Renal pelvis (tissue), 4 donors: ENCODE measurements around the gene SS18. TPM values are rescaled to one million over a fixed set of nuclear protein-coding genes. Genes with fewer than 3 reads are reported as not detected.
A peak's percentile ranks its signal among the peaks of the same experiment; 100 is the strongest.

Source experiments
- DNase-seq: peaks from one replicate; pipeline ENCODE4 v3.0.0-alpha.2; 2013
- polyA plus RNA-seq, 3 donors: library from polyadenylated mRNA; unstranded; fragments of 120-200 nt; gene quantifications; one replicate each; pipeline ENCODE4 v1.2.1, GENCODE V29; 2013; ENCODE audit not compliant: insufficient read length in 3 of 3

Gene SS18
- polyA plus RNA-seq, 3 donors: 81.4 to 111 (median 106) TPM

- no peak for DNase-seq
Measured at GRCh38 chr18:26083099-26083498, 7.3 kb downstream of the SS18 start.

DNA sequence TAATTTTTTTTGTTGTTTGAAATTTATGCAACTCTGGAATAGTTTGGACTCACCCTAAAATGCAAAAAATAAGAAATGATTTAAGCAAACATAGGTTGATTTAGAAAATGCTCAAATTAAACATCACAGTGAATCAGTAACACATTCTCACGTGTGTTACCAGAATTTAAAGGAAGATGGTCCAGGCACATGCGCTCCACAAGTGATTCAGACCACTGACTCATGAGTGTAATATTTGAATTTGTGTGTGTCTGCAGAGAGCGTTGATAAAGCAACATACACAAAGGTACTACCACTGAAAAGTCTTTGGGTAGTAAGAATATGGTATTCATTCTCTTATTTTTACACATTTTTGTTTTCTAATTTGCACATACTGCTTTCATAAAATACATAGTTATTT, 7.9 kb downstream of the SS18 start:
- DNase-seq: no peak

DNA sequence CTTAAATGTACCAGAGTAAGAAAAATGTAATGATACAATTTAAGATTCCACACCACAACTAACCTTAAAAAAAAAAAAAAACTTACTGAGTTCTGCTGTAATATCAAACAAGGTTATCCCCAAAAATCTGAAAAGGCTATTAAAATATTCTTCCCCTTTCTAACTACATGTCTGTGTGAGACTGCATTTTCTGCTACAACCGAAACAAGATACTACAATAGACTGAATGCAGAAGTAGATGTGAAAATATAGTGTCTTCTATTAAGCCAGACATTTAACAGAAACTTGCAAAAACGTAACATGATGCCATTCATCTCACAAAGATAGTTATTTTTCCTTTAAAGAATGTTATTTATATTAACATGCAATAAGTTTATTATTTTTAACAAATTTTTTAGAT, 16.2 kb downstream of the SS18 start:
- no peak for DNase-seq

DNA sequence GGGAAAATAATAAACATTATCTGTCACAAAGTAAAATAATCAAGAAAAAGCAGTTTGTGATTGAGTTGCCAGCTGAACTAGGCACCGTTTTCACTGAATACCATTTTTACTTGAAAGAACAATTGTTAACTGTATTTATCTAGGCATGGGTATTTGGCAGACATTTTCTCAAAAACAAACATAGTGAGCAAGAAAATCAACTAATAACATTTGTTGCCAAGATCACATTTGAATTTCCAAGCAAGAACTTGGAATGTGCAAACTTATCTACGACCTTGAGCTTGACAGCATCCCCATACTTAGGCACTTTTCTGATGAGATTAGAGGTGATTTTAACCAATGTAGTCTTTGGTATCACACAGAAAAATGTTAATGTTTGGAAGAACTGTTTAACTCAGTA, 16.7 kb downstream of the SS18 start:
- DNase-seq: no peak

GRCh38 chr18:26071725-26072124, 18.7 kb downstream of the SS18 start:
- DNase-seq: no peak

GRCh38 chr18:26071020-26071419, 19.4 kb downstream of the SS18 start:
- DNase-seq: no peak

- DNase-seq: peak; percentile 1
Measured at GRCh38 chr18:26059357-26059756, 31.1 kb downstream of the SS18 start.

DNA sequence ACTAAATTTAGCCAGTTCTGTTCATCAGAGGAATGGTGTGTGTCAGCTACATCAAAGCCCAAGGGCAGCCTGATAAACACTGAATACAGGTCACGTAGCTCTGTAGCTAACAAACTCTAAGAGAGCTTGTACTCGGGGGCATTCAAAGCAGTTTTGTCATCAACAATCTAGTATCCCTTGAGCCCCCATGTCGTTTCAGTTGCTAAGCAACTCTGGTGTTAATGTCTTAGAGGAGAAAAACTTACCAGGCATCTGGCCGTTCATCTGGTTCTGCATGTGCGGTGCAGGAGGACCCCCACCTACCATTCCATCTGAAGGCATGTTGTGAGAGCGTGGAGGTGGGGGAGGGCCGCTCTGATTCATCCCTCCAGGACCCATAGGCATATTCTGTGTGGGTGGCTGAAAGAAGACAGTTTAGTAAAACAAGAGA, 33.1 kb downstream of the SS18 start:
- DNase-seq: no peak

DNA sequence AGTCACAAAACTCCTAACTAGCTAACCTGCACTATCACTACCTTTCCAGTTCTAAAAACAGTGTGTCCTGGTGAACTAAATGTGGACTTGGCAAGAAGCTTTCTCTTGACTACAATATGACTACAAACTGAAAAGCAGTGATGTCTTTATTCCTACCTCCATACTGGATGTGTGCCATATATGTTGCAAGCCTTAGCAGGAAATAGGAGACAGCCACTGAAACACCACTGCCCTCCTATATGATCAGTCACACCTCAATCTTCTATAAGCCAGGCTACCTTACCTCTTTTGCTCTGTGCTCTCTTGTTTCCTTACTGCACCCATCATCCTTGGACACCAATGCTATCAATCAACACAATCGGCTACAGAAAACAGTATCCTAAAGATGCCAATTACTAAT, 34.1 kb downstream of the SS18 start:
- DNase-seq: no peak

- DNase-seq: no peak
Measured at GRCh38 chr18:26052505-26052904, 37.9 kb downstream of the SS18 start.

- DNase-seq: peak; percentile 1
Measured at GRCh38 chr18:26051843-26052242, 38.6 kb downstream of the SS18 start.

DNA sequence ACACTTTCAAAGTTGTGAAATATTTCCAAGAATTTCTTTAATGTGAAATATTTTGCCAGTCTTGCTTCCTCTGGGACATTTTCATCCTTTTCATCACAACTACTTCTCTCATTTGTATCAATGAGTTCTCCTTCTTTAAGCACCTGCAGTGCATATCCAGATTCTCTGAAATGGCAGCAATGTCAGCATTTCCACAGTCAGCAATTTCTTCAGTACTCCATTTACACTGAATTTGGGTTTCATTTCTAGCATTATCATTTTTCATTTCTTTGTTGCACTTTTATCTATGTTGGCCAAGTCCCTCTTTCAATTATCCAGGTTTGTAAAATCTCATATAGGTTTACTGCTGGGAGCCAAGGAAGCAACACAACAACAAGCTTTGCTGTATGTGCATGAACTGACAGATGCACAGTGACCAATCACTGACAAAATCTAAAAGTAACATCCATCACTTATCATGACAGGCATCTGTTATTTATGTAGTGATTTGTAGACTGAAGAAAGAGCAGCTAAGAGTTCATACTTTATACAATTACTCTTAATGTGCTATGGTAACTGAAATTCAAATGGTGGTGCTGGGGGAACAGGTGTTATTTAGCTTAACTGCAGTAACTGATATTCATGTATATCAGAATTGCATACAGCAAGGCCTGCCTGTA, 43.9 kb downstream of the SS18 start:
- DNase-seq: no peak

- no peak for DNase-seq
Measured at GRCh38 chr18:26044807-26045206, 45.6 kb downstream of the SS18 start.

- no peak for DNase-seq
Measured at GRCh38 chr18:26040051-26040656, 50.3 kb downstream of the SS18 start.

DNA sequence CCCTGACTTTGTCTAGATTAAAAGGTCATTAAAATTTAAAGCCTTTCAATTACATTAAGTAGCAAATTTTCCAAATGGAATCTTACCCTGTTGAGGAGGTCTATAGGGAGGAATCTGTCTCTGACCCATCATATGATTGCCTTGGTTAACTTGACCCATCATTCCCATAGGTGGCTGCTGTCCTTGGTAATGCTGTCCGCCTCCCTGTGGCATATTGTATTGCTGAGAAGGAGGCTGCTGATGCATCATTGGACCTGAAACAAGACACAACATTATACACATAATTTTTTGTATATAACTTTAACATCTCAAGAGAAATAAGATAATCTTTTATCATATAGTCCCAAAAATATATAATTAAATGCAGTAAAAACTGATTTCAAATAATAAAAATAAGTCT, 51.2 kb downstream of the SS18 start:
- DNase-seq: no peak

- no peak for DNase-seq
Measured at GRCh38 chr18:26036635-26037034, 53.8 kb downstream of the SS18 start.

GRCh38 chr18:26034850-26035497, 55.4 kb downstream of the SS18 start:
- no peak for DNase-seq

DNA sequence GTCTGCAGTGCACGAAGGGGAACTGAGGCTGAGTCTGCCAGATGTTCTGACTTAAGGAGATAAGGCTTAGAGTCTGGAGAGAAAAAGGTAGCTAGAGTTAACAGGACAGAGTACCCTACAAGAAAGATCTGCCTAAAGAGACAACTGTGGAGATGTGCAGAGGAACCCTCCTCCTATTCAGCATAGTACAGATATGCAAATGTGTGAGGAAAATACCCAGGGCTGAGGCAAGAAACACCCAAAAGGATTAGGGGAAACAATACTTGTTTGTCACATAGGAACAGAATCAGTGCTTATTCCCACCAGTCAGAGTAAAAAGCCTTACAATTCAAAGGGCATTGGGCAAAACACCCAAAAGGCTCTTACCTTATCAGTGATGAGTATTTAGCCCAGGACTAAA, 67.8 kb downstream of the SS18 start:
- DNase-seq: no peak

DNA sequence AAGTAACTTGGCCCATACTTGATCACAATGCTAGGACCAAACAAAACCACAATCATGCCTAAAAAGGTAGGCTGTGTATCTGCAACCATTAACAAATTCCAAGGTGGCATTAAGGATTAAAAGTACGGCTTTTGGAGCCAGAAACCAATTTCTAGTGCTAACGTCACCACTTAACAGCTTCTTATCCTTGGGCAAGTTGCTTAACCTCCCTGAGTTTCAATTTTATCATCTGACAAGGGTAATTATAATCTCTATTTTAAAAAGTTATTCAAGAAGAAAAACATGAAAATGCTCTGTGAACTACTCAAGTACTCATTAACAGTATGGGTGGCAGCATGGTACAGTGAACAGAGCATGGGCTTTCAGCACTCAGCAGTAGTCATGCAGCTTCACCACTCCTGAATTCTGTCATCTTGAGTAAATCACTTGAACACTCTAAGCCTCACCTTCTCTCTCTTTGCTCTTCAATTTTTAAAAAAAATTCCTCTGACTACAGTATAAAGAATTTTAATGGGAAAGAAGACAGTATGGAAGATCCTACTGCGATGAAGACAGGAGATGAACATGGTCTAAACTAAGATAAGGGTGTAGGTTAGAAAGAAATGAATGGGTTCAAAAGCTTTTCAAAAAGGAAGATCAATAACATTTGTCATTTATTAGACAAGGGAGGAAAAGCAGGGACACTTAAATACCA, 69.2 kb downstream of the SS18 start:
- no peak for DNase-seq

GRCh38 chr18:26017929-26018328, 72.5 kb downstream of the SS18 start:
- no peak for DNase-seq

DNA sequence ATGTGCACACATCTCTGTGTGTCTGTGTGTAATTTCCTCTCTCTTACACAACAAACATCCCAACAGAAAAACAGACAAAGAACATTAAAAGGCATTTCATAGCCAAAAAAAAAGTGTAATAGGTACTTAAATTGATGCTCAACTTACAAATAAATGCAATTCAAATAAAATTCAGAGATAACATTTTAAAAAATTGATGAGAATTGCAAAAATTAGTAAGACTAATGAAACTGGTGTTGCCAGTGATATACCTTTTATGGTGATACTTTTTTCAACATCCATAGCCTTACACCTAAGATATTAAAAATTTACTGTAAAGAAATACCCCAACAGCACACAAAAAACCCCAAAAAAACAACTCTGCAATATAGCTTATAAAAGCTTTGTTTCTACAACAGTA, 76.0 kb downstream of the SS18 start:
- no peak for DNase-seq

DNA sequence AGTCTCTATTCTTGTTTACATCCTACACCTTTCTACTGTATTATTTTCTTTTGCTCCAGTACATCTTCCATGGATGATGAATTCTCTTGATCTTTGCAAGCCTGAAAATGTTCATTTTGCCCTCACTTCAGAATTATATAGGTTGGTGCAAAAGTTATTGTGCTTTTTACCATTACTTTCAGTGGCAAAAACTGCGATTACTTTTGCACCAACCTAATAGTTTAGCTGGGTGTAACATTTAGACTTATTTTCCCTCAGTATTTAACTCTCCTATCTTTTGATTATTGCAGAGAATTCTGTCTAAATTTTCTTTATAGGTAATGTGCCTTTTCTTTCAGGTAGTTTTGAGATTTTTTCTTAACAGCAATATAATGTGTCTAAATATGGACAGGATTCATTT, 81.8 kb downstream of the SS18 start:
- DNase-seq: no peak

- DNase-seq: no peak
Measured at GRCh38 chr18:26008096-26008495, 82.3 kb downstream of the SS18 start.
